ENCODE data around the gene TMEM9B.
"Not testable (repeated sequence)": the region's sequence is repeated elsewhere in the genome, so short reads cannot be mapped to it uniquely, and the experiment has no call there.

The TMEM9B gene

DNA sequence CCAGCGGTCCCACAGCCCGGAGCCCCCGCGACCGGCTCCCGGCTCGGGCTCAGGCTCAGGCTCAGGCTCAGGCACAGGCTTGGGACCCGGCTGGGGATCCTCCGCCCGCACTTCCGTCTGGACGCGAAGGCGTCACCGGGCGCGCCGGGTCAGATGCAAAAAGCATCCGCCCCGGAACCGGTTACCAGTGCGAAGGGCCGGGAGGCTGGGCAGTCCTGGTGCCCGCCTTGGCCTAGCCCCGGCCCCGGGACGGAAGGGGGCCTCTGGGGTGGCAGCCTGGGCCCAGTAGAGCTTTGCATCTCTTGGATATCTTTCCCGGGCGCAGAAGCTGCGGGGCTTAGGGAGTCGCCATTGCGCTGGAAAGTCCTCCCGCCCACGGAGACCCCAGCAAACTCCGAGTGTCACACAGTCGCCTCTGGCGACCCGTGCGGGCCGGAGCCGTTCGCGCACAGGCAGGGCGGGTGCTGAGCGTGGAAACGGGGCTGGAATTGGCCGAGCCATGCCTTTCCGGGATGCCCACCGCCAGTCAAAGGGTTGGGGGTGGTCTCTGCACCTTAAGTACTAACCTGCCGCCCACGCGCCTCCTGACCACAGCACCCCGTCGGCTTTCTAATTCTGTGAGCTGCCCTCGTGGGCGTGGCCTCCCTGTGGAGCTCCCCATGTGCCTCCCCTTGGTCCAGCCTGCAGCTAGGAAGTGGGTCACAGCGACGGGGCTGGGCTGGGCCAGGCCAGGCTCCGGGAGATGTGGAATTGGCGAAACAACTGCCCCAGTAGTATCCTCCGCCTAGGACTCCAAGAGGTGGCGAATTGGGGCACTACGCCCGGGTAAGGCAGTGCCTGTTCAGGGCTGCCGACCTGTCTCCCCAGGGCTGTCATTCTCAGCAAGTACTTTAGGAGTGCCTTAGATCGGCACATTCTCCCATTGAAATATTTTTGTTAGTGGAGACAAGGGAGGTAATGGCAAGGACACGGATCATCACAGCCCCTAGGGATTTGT lies at the start of gene TMEM9B:
TMEM9B (minus strand) TSS at position 119 of the 997 bp plus-strand sequence. CDS start 129 bp downstream, outside the sequence.
- TF ChIP-seq, protein P1, sequence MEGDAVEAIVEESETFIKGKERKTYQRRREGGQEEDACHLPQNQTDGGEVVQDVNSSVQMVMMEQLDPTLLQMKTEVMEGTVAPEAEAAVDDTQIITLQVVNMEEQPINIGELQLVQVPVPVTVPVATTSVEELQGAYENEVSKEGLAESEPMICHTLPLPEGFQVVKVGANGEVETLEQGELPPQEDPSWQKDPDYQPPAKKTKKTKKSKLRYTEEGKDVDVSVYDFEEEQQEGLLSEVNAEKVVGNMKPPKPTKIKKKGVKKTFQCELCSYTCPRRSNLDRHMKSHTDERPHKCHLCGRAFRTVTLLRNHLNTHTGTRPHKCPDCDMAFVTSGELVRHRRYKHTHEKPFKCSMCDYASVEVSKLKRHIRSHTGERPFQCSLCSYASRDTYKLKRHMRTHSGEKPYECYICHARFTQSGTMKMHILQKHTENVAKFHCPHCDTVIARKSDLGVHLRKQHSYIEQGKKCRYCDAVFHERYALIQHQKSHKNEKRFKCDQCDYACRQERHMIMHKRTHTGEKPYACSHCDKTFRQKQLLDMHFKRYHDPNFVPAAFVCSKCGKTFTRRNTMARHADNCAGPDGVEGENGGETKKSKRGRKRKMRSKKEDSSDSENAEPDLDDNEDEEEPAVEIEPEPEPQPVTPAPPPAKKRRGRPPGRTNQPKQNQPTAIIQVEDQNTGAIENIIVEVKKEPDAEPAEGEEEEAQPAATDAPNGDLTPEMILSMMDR (conservative IDR thresholded peaks at IDR 0.05) = no peak
- H3K27ac ChIP-seq = peak within 1 kb of the TSS; percentile 91

DNA sequence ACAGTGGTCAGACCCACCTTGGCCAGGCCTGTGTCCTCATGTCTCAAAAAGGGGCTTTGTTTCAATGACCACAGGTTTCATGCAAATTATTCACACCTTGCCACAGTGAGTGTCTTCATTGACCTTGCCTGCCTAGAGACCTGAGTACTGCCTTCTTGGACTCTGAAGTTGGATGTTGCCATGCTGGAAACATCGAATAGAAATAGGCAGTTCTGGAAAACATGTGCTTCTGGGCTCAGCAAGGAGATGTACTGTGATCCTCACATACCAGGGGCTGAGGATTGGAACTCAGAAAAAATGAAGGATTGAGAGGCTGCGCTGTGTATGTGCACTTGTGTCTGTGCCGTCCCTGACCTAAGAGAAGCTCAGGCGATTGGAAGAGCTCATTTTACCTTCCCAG lies 49.1 kb upstream of the TMEM9B start:
- TF ChIP-seq, protein P1 (conservative IDR thresholded peaks at IDR 0.05) = no peak

DNA sequence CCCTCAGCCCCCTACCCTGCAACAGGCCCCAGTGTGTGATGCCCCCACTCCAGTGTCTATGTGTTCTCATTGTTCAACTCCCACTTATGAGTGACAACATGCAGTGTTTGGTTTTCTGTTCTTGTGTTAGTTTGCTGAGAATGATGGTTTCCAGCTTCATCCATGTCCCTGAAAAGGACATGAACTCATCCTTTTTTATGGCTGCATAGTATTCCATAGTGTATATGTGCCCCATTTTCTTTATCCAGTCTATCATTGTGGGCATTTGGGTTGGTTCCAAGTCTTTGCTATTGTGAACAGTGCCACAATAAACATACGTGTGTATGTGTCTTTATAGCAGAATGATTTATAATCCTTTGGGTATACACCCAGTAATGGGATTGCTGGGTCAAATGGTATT lies 45.3 kb upstream of the TMEM9B start:
- H3K27ac ChIP-seq = not testable (repeated sequence)

More for the DNA sequence above, 49.1 kb upstream of the TMEM9B start:
- no peak overlapping the region for H3K27ac ChIP-seq

DNA sequence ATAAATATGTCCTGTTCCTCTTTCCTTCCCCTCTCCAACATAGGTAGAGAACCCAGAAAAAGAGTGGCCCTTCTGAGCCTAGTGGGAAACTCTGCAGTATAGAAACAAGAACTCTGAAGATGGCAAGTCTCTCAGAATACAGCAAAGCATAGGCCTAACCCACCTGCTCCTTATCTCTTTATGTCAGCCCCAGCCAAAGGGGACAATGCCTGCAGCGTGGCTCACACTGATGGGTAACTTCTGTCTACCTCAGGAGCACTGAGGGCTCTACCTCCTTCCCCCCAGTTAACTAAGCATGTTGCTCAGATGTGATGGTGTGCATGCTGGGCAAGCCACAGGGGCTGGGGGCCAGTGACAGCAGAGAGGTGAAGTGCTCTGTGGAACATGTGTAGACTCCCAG lies 44.4 kb upstream of the TMEM9B start:
- H3K27ac ChIP-seq = no peak overlapping the region
- TF ChIP-seq, protein P1 (conservative IDR thresholded peaks at IDR 0.05) = no peak

DNA sequence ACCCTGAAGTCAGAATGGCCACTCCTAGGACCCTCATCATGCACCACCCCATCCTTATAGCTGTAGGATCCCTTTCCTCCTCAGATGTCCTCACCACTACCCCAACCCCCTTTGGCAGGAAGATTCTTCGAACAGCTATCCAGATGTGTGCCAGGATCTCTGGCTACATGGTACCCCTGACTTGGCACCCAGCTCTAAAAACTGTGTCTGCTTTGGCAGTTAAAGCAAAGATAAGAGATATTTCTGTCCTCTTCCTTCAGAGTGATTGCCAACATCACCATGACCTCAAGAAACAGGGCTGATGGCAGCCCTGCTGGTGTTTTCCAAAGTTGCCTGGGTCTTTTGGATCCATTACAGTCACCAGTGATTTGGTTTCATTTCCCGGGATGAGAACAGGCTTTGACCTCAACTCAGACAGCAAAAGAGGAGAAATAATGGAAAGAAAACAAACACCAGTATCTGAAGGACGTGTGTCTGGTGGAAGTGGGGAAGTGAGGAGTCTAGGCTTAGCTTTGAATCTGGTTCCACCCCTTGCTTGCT lies 43.8 kb upstream of the TMEM9B start:
- TF ChIP-seq, protein P1 (conservative IDR thresholded peaks at IDR 0.05) = no peak
- no peak overlapping the region for H3K27ac ChIP-seq

DNA sequence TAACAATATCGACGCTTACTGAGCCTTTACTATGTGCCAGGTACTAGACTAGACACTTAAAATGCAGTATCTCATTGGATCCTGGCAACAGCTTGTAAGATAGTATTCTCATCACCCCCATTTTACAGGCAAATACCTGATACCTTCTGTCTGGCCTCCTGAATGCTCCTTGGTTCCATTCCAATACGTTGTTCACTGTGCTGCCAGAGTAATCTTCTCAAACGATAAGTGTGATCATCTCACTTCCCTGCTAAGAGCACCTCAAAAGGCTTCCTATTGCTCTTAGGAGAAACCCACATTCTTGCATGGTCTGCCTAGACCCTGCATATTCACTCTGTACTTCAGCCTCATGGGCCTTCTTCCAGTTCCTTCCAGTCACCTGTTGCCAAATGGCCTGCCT lies 40.8 kb upstream of the TMEM9B start:
- TF ChIP-seq, protein P1 (conservative IDR thresholded peaks at IDR 0.05) = no peak

DNA sequence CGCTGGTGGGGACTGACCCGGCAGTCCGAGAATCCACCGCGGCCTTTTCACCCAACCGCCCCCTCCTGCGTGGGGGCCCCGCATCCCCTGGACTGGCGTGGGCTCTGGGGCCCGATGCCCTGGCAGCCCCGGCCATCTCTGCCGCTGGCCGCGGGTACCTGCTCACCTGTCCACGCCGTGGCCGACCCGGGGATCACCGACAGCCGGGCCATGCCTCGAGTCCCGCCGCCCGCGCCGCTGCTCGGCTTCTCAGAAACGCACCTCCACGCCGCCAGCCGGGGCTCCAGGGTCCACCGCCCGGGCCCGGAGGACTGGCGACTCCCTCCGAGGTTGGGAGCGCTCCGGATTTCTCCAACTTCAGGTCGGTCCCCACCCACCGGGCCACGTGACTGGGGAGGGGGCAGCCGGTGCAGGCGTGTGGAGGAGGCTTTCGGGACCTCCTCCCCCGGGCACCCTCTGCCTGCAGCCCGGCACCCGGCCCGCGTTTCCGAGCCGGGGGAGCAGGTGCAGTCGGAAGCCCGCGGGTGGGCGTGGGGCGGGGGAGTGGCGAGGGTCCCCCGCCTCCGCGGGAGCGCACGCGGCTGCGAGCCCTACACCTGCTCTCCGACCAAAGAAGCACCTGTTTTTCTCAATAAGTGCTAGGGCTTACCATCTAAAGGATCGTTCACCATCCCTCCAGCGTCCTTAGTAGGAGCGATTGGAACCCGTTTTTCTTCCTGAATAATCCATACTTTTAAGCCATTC lies 40.1 kb upstream of the TMEM9B start:
- no peak overlapping the region for H3K27ac ChIP-seq
- TF ChIP-seq, protein P1 (conservative IDR thresholded peaks at IDR 0.05) = no peak

More for the DNA sequence above, 40.8 kb upstream of the TMEM9B start:
- H3K27ac ChIP-seq = no peak overlapping the region

Measured in VCaP (cell line).